H1 (cell line): Measurements from ENCODE around the gene RAB25. TPM values are rescaled to one million over a fixed set of nuclear protein-coding genes. Genes with fewer than 3 reads are reported as not detected.

Source experiments
- CTCF ChIA-PET: fragments of 300-600 bp; sonication (Branson Sonifier 250); formaldehyde crosslinking; loops from one replicate; lab custom pipeline; 2021; ENCODE audit not compliant: partially characterized antibody; lab: Charles Lee
- POLR2A ChIA-PET: fragments of 300-600 bp; sonication (Branson Sonifier 250); formaldehyde crosslinking; loops from one replicate; lab custom pipeline; 2021; ENCODE audit warnings: inconsistent platforms; ENCODE audit not compliant: partially characterized antibody; lab: Charles Lee
- DNase-seq, 2 experiments: peaks; one replicate each; pipeline versions ENCODE4 v3.0.0 to v3.0.0-alpha.2; 2010 to 2022; ENCODE audit warnings: low spot score in 2 of 2, low read depth in 1 of 2, mixed read lengths in 1 of 2
- FAIRE-seq: peaks from 2 replicates; lab custom pipeline; 2011; peaks lifted over from hg19 to GRCh38; lab: Jason Lieb, UNC
- H2AFZ ChIP-seq: 2 replicates; pipeline ENCODE4 v1.8.1; 2012; ENCODE audit warnings: low read length, inconsistent platforms
- H2AK5ac ChIP-seq: 2 replicates; pipeline ENCODE4 v1.6.1; 2013; ENCODE audit warnings: low read depth, low read length
- H2BK120ac ChIP-seq: replicated peaks from 2 replicates; pipeline ENCODE3; 2013; ENCODE audit warnings: low read depth, low read length, inconsistent platforms
- H2BK12ac ChIP-seq: 2 replicates; pipeline ENCODE4 v1.6.1; 2013; ENCODE audit warnings: low read depth, low read length
- H2BK15ac ChIP-seq: 2 replicates; pipeline ENCODE4 v1.6.1; 2013; ENCODE audit warnings: low read length
- H2BK20ac ChIP-seq: 2 replicates; pipeline ENCODE4 v1.6.1; 2013; ENCODE audit warnings: low read length
- H2BK5ac ChIP-seq: 2 replicates; pipeline ENCODE4 v1.6.1; 2013; ENCODE audit warnings: low read depth, low read length
- H3K14ac ChIP-seq: 2 replicates; pipeline ENCODE4 v1.6.1; 2013; ENCODE audit warnings: inconsistent platforms; ENCODE audit not compliant: insufficient read length
- H3K18ac ChIP-seq: 2 replicates; pipeline ENCODE4 v1.6.1; 2013; ENCODE audit warnings: low read length; ENCODE audit errors: extremely low read depth
- H3K23ac ChIP-seq: 2 replicates; pipeline ENCODE4 v1.6.1; 2013; ENCODE audit warnings: inconsistent platforms; ENCODE audit not compliant: insufficient read length
- H3K23me2 ChIP-seq: 2 replicates; pipeline ENCODE4 v1.6.1; 2013; ENCODE audit warnings: low read depth, low read length
- H3K27ac ChIP-seq: 2 replicates; pipeline ENCODE4 v1.6.1; 2011; ENCODE audit warnings: low read depth, low read length, inconsistent platforms
- H3K27me3 ChIP-seq, 4 experiments: replicated peaks in 1 of 4; 1 replicate in 1 of 4; 2 replicates in 3 of 4; pipeline versions ENCODE4 v1.6.1 to v1.8.1; 2011 to 2013; ENCODE audit warnings: low read length in 3 of 4, mild to moderate bottlenecking in 3 of 4, inconsistent platforms in 2 of 4, mixed read lengths in 2 of 4, moderate library complexity in 1 of 4; ENCODE audit not compliant: control insufficient read depth in 3 of 4, insufficient read depth in 3 of 4; ENCODE audit errors: extremely low read depth in 1 of 4
- H3K36me3 ChIP-seq, 4 experiments: 2 replicates each; pipeline versions ENCODE4 v1.6.1 to v1.8.1; 2011 to 2013; ENCODE audit warnings: mild to moderate bottlenecking in 4 of 4, low read length in 3 of 4, moderate library complexity in 2 of 4, control low read depth in 1 of 4, inconsistent platforms in 1 of 4; ENCODE audit not compliant: insufficient read depth in 4 of 4, control insufficient read depth in 2 of 4
- H3K4ac ChIP-seq: replicated peaks from 2 replicates; pipeline ENCODE3; 2013; ENCODE audit warnings: low read length, low read depth, mixed read lengths, inconsistent platforms; ENCODE audit not compliant: insufficient read length
- H3K4me1 ChIP-seq, 4 experiments: replicated peaks in 1 of 4; 1 replicate in 1 of 4; 2 replicates in 3 of 4; pipeline versions ENCODE4 v1.6.1 to v1.8.1; 2011 to 2013; ENCODE audit warnings: low read length in 3 of 4, inconsistent platforms in 2 of 4, mixed read lengths in 1 of 4; ENCODE audit not compliant: insufficient read depth in 4 of 4, control insufficient read depth in 3 of 4
- H3K4me2 ChIP-seq, 2 experiments: 2 replicates each; pipeline versions ENCODE4 v1.6.1 to v1.8.1; 2011 to 2013; ENCODE audit warnings: low read depth in 2 of 2, low read length in 2 of 2, control low read depth in 1 of 2, inconsistent platforms in 1 of 2, mild to moderate bottlenecking in 1 of 2; ENCODE audit not compliant: insufficient read depth in 1 of 2
- H3K4me3 ChIP-seq, 4 experiments: fragments of 200-600, 300-600 bp in 1 of 4; sonication (generic), shearing (Covaris generic), sonication (Bioruptor Twin) in 1 of 4; 2 replicates each; pipeline versions ENCODE4 v1.5.1 to v1.8.1; 2011 to 2016; ENCODE audit warnings: low read length in 4 of 4, low read depth in 3 of 4, control low read depth in 2 of 4, inconsistent platforms in 2 of 4, mild to moderate bottlenecking in 2 of 4, mixed read lengths in 1 of 4, moderate library complexity in 1 of 4; ENCODE audit not compliant: insufficient read depth in 2 of 4; ENCODE audit errors: extremely low read depth in 1 of 4
- H3K56ac ChIP-seq: replicated peaks from 2 replicates; pipeline ENCODE3; 2013; ENCODE audit warnings: low read depth, mild to moderate bottlenecking, mixed read lengths, low read length, inconsistent platforms; ENCODE audit not compliant: insufficient read length
- H3K79me1 ChIP-seq: 2 replicates; pipeline ENCODE4 v1.6.1; 2013; ENCODE audit warnings: low read depth, low read length, control low read depth
- H3K79me2 ChIP-seq, 2 experiments: 2 replicates each; pipeline versions ENCODE4 v1.6.1 to v1.8.1; 2012 to 2013; ENCODE audit warnings: low read length in 2 of 2, mild to moderate bottlenecking in 2 of 2, inconsistent platforms in 1 of 2; ENCODE audit not compliant: insufficient read depth in 2 of 2, control insufficient read depth in 1 of 2
- H3K9ac ChIP-seq, 4 experiments: replicated peaks in 1 of 4; 1 replicate in 1 of 4; 2 replicates in 3 of 4; pipeline versions ENCODE4 v1.6.1 to v1.8.1; 2011 to 2013; ENCODE audit warnings: low read depth in 3 of 4, low read length in 3 of 4, control low read depth in 2 of 4, mild to moderate bottlenecking in 2 of 4, moderate library complexity in 2 of 4, inconsistent platforms in 1 of 4; ENCODE audit errors: extremely low read depth in 1 of 4
- H3K9me3 ChIP-seq, 2 experiments: 2 replicates each; pipeline versions ENCODE4 v1.6.1 to v1.8.1; 2012 to 2013; ENCODE audit warnings: mild to moderate bottlenecking in 2 of 2, moderate library complexity in 2 of 2, control low read depth in 1 of 2, inconsistent platforms in 1 of 2, low read depth in 1 of 2, low read length in 1 of 2, mixed read lengths in 1 of 2; ENCODE audit not compliant: insufficient read depth in 2 of 2
- H4K20me1 ChIP-seq, 2 experiments: replicated peaks in 1 of 2; 2 replicates each; pipeline versions ENCODE3 to v1.8.1; 2011 to 2013; ENCODE audit warnings: inconsistent platforms in 2 of 2, low read length in 2 of 2, mild to moderate bottlenecking in 1 of 2; ENCODE audit not compliant: insufficient read depth in 2 of 2, control insufficient read depth in 1 of 2
- H4K5ac ChIP-seq: 2 replicates; pipeline ENCODE4 v1.6.1; 2013; ENCODE audit warnings: low read length, low read depth, mixed read lengths, inconsistent platforms; ENCODE audit not compliant: insufficient read length
- H4K8ac ChIP-seq: 2 replicates; pipeline ENCODE4 v1.8.0; 2013; ENCODE audit warnings: mild to moderate bottlenecking, moderate library complexity, low read length, inconsistent platforms; ENCODE audit not compliant: insufficient read depth; ENCODE audit errors: extremely low read depth
- H4K91ac ChIP-seq: replicated peaks from 2 replicates; pipeline ENCODE3; 2013; ENCODE audit warnings: low read length, mixed read lengths, inconsistent platforms; ENCODE audit not compliant: insufficient read length
- CBX5 ChIP-seq: fragments of 300-800, 300-1000 bp; sonication (generic); IDR thresholded peaks from 2 replicates; pipeline ENCODE4 v1.7.1; 2016; ENCODE audit warnings: antibody characterized with exemption, low read length, low read depth
- CTBP2 ChIP-seq: IDR thresholded peaks from 2 replicates; pipeline ENCODE4 v1.7.0; 2011; ENCODE audit warnings: borderline replicate concordance, mild to moderate bottlenecking, moderate library complexity, mixed read lengths, low read length; ENCODE audit not compliant: insufficient read depth, insufficient read length
- EP300 ChIP-seq, 2 experiments: IDR thresholded peaks; 1 replicate in 1 of 2; 2 replicates in 1 of 2; pipeline ENCODE4 v1.6.1; 2011 to 2012; ENCODE audit warnings: low read depth in 2 of 2, low read length in 2 of 2, mild to moderate bottlenecking in 2 of 2, borderline replicate concordance in 1 of 2, inconsistent platforms in 1 of 2, moderate library complexity in 1 of 2
- PHF8 ChIP-seq: fragments of 200-600 bp; sonication (generic); conservative IDR thresholded peaks from 2 replicates; pipeline ENCODE4 v1.7.1; 2012; ENCODE audit warnings: low read depth, mild to moderate bottlenecking, inconsistent platforms, low read length, moderate library complexity
- POLR2A ChIP-seq, 2 experiments: IDR thresholded peaks; 1 replicate in 1 of 2; 2 replicates in 1 of 2; pipeline ENCODE4 v1.6.1; 2011; ENCODE audit warnings: low read depth in 2 of 2, low read length in 2 of 2, mild to moderate bottlenecking in 2 of 2; ENCODE audit errors: control extremely low read depth in 1 of 2
- RBBP5 ChIP-seq: IDR thresholded peaks from 2 replicates; pipeline ENCODE4 v1.7.1; 2012; ENCODE audit warnings: low read depth, mild to moderate bottlenecking, inconsistent platforms, low read length, moderate library complexity, borderline replicate concordance
- SRF ChIP-seq: IDR thresholded peaks from 2 replicates; pipeline ENCODE4 v1.6.1; 2011; ENCODE audit warnings: mild to moderate bottlenecking, low read depth, low read length, moderate library complexity
- TEAD4 ChIP-seq: IDR thresholded peaks from 2 replicates; pipeline ENCODE4 v1.6.1; 2012; ENCODE audit warnings: low read depth, low read length, inconsistent platforms, mixed read lengths
- WGBS, 2 experiments: shearing (Covaris generic) in 1 of 2; methylation state at CpG; one replicate each; pipeline versions ENCODE4 v1.1.6 to v1.1.7; 2013 to 2015; ENCODE audit warnings: low lambda C conversion rate in 2 of 2, mixed read lengths in 2 of 2, inconsistent platforms in 1 of 2, low coverage in 1 of 2, missing lambda C conversion rate in 1 of 2; ENCODE audit not compliant: insufficient replicate concordance in 2 of 2, insufficient coverage in 1 of 2, insufficient read length in 1 of 2; ENCODE audit errors: extremely low coverage in 1 of 2, missing lambda C conversion rate in 1 of 2; 5-methylcytosine and 5-hydroxymethylcytosine counted together
- polyA plus RNA-seq, 7 experiments: library from polyadenylated mRNA; depleted of rRNA in 3 of 7; stranded (reverse) in 5 of 7; unstranded in 2 of 7; fragments of >200 nt in 5 of 7; fragments of 200-250 nt in 2 of 7; gene quantifications; 1 replicate in 5 of 7; 2 replicates in 1 of 7; 4 replicates in 1 of 7; pipeline versions ENCODE4 v1.2.1 to v1.2.3, GENCODE V29; 2011 to 2013; ENCODE audit warnings: missing spikeins in 2 of 7, mixed read lengths in 2 of 7
- total RNA-seq: library from RNA; stranded (reverse); fragmentation: NEBNext Ultra II Directional; extraction: Animal tissue kit (Norgen Biotek cat#: 25700); gene quantifications from 2 replicates; pipeline ENCODE4 v1.2.1, GENCODE V29; 2021

RAB25 gene
- total and polyA plus RNA-seq, 2 of the 8 experiments (the other 6 are each of a cell fraction or from before 2014, with no cell fraction given): 34.8 to 98.2 TPM

DNA sequence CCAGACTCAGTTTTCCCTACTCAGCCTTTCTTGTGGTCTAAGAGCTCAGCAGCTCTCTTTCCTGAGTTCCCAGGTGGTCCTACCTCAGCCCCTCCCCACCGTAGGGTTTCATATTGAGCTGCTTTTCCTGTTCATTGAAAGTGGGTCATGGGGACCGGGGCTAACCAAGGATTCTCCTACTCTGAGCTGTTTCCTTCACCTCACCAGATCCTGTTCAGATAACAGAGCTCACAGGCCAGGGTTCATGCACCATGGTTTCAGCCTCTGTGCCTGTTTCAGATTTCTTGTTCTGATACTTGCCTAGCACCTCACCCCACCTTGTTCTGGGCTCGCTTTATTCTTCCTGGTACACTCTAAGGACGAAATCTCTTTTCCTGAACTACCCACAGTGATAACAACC, 15.9 kb upstream of the RAB25 start:
- WGBS, 2 experiments: 90% methylated on average over 4 of the region's 4 CpGs; no CpG with 5 or more reads in 1 of the 2 experiments
- no peak for FAIRE-seq
- peaks cover 13 to 49% (median 41%) of the 10 kb centered on the region in 4 experiments; a peak in 7 of 8 replicates for H3K36me3 ChIP-seq

More for the DNA sequence above, 15.9 kb upstream of the RAB25 start:
- Histone ChIP-seq H4K91ac (no peak overlapping the region), H4K8ac (no peak overlapping the region), H2BK15ac (no peak overlapping the region), H3K18ac (no peak overlapping the region), H3K4me1 (no peaks in the 10 kb centered on the region), H2BK5ac (no peak overlapping the region), H2BK120ac (no peak overlapping the region), H3K27me3 (no peaks in the 10 kb centered on the region), H3K4me2 (no peak overlapping the region), H3K4ac (no peak overlapping the region), H4K20me1 (peaks cover 0 to 2% of the 10 kb centered on the region in 2 experiments), H3K27ac (no peak overlapping the region), H3K79me2 (no peaks in the 10 kb centered on the region), H4K5ac (no peak overlapping the region), H3K23me2 (no peaks in the 10 kb centered on the region), H3K14ac (no peak overlapping the region), H3K23ac (no peak overlapping the region), H2AFZ (no peak overlapping the region), H3K9ac (peak overlapping the region in 1 of 4 experiments; percentile 11; a peak in 1 of 7 replicates), H2BK20ac (no peak overlapping the region), H3K56ac (no peak overlapping the region), H3K9me3 (no peaks in the 10 kb centered on the region), H2AK5ac (no peak overlapping the region), H2BK12ac (no peak overlapping the region), H3K79me1 (peaks cover 1% of the 10 kb centered on the region; the same call in 1 of the 2 replicates), H3K4me3 (no peak overlapping the region)
- ChIA-PET POLR2A (interaction anchor here (0.5 to 1.4 kb wide), 5 partner anchors 12 to 122 kb away, joined by 3 to 5 read pairs (median 4); no protein-coding TSS in a partner anchor), CTCF (interaction anchor here (0.6 to 12.9 kb wide), 8 partner anchors 12 to 107 kb away, joined by 3 to 139 read pairs (median 3); partner anchors contain the start of gene RAB25)
- no peak for DNase-seq
- no peak for TF ChIP-seq EP300 (IDR thresholded peaks at IDR 0.05; ENCODE audit: borderline replicate concordance in 1 of 2, low read depth in 2 of 2, low read length in 2 of 2)
- TF ChIP-seq RBBP5: no peak
- no peak for TF ChIP-seq CTBP2
- TF ChIP-seq CBX5: no peak
- no peak for TF ChIP-seq POLR2A (IDR thresholded peaks at IDR 0.05; ENCODE audit: control extremely low read depth in 1 of 2, low read depth in 2 of 2, low read length in 2 of 2)
- TF ChIP-seq TEAD4: no peak
- TF ChIP-seq SRF: no peak
- TF ChIP-seq PHF8: no peak
